ENCODE results near the gene CLPTM1L.
"Not testable (repeated sequence)": the region's sequence is repeated elsewhere in the genome, so short reads cannot be mapped to it uniquely, and the experiment has no call there.

CLPTM1L gene

DNA sequence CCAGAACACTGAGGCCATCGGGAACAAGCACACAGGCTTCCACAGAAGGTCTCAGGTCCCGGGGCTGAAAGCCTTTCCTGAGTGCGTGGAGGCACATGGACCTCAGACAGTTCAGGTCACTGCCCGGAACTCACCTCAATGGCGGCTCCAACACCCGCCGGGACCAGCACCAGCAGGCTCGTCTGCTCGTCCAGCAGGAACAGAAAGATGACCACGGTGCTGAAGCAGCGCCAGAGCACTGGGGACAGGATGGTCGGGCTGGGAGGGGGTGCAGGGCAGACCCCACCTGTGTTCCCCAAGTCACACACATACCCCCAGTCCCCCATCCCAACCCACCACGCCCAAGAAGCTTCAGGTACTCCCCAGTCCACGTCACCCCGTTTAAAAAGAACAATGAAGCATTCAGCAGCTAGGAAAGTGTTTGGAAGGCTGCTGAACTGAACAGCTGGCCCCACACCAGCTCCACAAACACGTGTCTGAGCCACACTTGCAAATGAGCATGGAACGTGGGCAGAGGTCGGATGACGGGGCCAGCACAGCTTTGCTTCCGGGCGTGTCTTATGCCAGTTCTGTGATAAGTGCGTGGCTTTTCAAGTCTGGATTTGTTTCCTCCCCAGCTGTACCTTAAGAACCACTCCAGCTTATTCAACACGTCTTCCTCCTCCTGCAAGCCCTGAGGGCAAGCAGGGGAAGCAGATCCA is 14.6 kb downstream of the CLPTM1L start:
- TF ChIP-seq, protein P1, sequence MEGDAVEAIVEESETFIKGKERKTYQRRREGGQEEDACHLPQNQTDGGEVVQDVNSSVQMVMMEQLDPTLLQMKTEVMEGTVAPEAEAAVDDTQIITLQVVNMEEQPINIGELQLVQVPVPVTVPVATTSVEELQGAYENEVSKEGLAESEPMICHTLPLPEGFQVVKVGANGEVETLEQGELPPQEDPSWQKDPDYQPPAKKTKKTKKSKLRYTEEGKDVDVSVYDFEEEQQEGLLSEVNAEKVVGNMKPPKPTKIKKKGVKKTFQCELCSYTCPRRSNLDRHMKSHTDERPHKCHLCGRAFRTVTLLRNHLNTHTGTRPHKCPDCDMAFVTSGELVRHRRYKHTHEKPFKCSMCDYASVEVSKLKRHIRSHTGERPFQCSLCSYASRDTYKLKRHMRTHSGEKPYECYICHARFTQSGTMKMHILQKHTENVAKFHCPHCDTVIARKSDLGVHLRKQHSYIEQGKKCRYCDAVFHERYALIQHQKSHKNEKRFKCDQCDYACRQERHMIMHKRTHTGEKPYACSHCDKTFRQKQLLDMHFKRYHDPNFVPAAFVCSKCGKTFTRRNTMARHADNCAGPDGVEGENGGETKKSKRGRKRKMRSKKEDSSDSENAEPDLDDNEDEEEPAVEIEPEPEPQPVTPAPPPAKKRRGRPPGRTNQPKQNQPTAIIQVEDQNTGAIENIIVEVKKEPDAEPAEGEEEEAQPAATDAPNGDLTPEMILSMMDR (conservative IDR thresholded peaks at IDR 0.05), result no peak
- no peak overlapping the region for H3K27ac ChIP-seq

DNA sequence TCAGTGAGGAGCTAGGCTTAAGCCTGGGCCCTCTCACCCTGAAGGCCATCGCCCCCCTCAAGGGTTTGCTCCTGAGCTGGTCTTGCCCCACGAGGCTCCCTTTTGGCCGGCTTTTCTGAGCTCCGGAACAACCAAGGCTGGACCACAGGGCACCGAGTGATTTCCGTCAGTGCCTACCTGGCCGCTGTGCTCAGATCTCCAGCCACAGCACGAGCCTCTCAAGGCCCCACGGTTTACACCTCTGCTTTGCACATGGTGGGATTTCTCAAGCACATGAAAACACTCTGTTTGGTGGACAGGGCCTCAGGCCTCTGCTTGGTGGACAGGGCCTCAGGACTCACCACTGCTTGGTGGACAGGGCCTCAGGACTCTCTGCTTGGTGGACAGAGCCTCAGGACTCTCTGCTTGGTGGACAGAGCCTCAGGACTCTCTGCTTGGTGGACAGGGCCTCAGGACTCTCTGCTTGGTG is 15.8 kb downstream of the CLPTM1L start:
- TF ChIP-seq, protein P1 (conservative IDR thresholded peaks at IDR 0.05), result no peak
- H3K27ac ChIP-seq, result no peak overlapping the region

DNA sequence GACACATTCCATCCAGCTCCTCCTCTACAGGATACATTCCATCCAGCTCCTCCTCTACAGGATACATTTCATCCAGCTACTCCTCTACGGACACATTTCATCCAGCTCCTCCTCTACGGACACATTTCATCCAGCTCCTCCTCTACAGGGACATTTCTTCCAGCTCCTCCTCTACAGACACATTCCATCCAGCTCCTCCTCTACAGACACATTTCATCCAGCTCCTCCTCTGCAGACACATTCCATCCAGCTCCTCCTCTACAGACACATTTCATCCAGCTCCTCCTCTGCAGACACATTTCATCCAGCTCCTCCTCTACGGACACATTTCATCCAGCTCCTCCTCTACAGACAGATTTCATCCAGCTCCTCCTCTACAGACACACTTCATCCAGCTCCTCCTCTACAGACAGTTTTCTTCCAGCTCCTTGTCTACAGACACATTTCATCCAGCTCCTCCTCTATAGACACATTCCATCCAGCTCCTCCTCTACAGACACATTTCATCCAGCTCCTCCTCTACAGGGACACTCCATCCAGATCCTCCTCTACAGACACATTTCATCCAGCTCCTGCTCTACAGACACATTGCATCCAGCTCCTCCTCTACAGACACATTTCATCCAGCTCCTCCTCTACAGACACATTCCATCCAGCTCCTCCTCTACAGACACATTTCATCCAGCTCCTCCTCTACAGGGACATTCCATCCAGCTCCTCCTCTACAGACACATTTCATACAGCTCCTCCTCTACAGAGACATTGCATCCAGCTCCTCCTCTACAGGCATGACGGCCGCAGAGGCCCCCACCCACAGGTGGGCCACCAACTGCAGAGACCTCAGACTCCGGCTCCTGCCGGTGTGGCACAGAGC is 16.4 kb downstream of the CLPTM1L start:
- not testable (repeated sequence) for H3K27ac ChIP-seq

DNA sequence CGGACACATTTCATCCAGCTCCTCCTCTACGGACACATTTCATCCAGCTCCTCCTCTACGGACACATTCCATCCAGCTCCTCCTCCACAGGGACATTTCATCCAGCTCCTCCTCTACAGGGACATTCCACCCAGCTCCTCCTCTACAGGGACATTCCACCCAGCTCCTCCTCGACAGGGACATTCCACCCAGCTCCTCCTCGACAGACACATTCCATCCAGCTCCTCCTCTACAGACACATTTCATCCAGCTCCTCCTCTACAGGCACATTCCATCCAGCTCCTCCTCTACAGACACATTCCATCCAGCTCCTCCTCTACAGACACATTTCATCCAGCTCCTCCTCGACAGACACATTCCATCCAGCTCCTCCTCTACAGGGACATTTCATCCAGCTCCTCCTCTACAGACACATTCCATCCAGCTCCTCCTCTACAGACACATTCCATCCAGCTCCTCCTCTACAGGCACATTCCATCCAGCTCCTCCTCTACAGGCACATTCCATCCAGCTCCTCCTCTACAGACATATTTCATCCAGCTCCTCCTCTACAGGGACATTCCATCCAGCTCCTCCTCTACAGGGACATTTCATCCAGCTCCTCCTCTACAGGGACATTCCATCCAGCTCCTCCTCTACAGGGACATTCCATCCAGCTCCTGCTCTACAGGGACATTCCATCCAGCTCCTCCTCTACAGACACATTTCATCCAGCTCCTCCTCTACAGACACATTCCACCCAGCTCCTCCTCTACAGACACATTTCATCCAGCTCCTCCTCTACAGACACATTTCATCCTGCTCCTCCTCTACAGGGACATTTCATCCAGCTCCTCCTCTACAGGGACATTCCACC is 17.8 kb downstream of the CLPTM1L start:
- H3K27ac ChIP-seq, result not testable (repeated sequence)

DNA sequence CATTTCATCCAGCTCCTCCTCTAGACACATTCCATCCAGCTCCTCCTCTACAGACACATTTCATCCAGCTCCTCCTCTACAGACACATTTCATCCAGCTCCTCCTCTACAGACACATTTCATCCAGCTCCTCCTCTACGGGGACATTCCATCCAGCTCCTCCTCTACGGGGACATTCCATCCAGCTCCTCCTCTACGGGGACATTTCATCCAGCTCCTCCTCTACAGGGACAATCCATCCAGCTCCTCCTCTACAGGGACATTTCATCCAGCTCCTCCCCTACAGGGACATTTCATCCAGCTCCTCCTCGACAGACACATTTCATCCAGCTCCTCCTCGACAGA is 18.4 kb downstream of the CLPTM1L start:
- H3K27ac ChIP-seq, result not testable (repeated sequence)

DNA sequence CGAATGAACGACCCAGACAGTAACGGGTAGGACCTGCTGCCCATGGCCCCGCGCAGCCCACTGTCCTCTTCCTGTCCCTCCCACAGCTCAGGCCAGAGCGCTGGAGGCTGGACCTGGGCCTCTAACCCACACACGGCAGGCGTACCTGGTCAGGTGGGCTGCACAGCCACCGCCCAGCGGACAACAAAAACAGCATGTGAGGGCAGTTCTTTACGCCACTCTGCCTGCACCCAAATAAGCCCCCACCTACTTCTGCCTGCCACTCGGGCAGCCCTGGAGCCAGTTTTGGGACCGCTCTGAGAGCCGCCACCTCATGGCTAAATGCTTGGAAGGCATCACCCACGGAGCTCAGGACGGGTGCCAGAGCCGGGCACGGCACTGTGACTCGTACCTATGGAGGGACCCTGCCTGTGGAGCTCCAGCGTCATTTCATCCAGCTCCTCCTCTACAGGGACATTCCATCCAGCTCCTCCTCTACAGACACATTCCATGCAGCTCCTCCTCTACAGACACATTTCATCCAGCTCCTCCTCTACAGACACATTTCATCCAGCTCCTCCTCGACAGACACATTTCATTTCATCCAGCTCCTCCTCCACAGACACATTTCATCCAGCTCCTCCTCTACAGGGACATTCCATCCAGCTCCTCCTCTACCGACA is 18.9 kb downstream of the CLPTM1L start:
- TF ChIP-seq, protein P1 (conservative IDR thresholded peaks at IDR 0.05), result no peak
- H3K27ac ChIP-seq, result no peak overlapping the region

DNA sequence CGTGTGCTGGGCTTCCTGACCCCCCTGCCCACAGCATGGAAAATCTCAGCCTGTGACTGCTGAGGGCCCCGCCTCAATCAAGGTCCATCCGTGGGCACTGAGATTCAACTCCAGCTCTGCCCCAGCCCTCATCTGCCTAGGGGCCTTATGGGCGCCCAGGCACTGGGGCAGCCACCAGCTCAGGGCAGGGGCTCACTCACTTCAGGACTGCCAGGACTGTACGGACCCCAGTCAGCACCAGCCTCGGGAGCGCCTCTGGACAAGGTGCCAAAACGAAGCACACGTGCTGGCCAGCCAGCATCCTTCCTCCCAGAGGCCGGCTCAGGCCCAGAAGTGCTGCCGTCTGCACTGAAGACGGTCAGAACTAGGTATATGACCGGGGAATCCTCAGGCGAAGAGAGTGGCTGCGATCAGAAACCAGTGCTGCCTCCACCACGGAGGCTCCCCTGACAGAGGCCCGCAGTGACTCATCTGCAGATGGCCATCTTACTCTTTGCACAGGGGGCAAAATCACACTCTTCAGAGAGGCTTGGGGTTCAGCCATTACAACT is 19.6 kb downstream of the CLPTM1L start:
- no peak overlapping the region for H3K27ac ChIP-seq
- TF ChIP-seq, protein P1 (conservative IDR thresholded peaks at IDR 0.05), result no peak

DNA sequence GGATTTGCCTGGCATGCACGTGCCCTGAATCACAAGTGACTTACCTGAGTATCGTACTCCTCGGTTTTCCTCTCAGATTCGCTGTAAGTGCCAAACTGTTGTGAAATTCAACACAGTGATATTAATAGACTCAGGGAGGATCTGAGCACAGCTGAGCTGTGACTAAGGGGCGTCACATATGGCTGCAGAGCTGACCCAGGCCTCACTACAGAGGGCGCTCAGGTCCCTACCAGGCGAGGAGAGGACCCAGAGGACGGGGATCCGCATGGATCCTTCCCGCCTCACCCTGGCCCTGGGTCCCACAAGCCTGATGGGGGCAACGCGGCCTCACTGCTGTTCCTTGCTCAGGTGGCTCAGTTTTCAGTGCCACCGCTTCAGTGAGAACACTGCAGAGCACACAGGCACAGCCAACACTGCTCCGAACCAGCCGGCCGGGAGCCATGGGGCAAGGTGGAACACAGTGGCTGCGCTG is 20.1 kb downstream of the CLPTM1L start:
- no peak overlapping the region for H3K27ac ChIP-seq
- TF ChIP-seq, protein P1 (conservative IDR thresholded peaks at IDR 0.05), result no peak

All from VCaP (cell line).